RWPE1 (cell line): ENCODE measurements around the gene SLC5A6.

Experiments used
- CTCF ChIA-PET: fragments of 350-600 bp; sonication (Branson Sonifier 250); formaldehyde crosslinking; extraction: SDS; loops from one replicate; lab custom pipeline; 2021; lab: Yijun Ruan, JAX
- POLR2A ChIA-PET: fragments of 400-600 bp; formaldehyde crosslinking; extraction: SDS; loops from one replicate; lab custom pipeline; 2020; ENCODE audit warnings: antibody characterized with exemption; ENCODE audit not compliant: low non-redundant PET; lab: Yijun Ruan, JAX
- DNase-seq: peaks from one replicate; pipeline ENCODE4 v3.0.0; 2012; ENCODE audit warnings: low spot score
- H3K27ac ChIP-seq: fragments of 450-650 bp; 2 replicates; pipeline ENCODE4 v1.5.1; 2017
- CTCF ChIP-seq: fragments of 450-650 bp; conservative IDR thresholded peaks from 2 replicates; pipeline ENCODE4 v1.5.1; 2017; ENCODE audit warnings: low read depth, mild to moderate bottlenecking

SLC5A6 gene

GRCh38 chr2:27245116-27245515 is 33.0 kb upstream of the SLC5A6 start:
- no peak for TF ChIP-seq CTCF
- CTCF ChIA-PET, result no interaction called here
- H3K27ac ChIP-seq, result no peak overlapping the region
- no peak for DNase-seq
- POLR2A ChIA-PET, result interaction anchor here (0.6 kb wide), 1 partner anchor 135 kb away, joined by 3 read pairs; the partner anchor contains the start of gene ZNF513

GRCh38 chr2:27243391-27244130 is 31.5 kb upstream of the SLC5A6 start:
- no peak for DNase-seq
- TF ChIP-seq CTCF, result no peak
- H3K27ac ChIP-seq, result peak overlapping the region; percentile 15; the same call in 1 of the 2 replicates
- CTCF ChIA-PET, result no interaction called here
- POLR2A ChIA-PET, result no interaction called here

- no peak for TF ChIP-seq CTCF
- POLR2A ChIA-PET, result interaction anchor here (0.7 kb wide), 1 partner anchor 39 kb away, joined by 6 read pairs; no protein-coding TSS in a partner anchor
- no peak overlapping the region for H3K27ac ChIP-seq
- DNase-seq, result no peak
- CTCF ChIA-PET, result no interaction called here
These were observed 30.5 kb upstream of the SLC5A6 start for GRCh38 chr2:27242614-27242951.

- H3K27ac ChIP-seq, result no peak overlapping the region
- POLR2A ChIA-PET, result interaction anchor here (1.1 kb wide), 1 partner anchor 37 kb away, joined by 5 read pairs; no protein-coding TSS in a partner anchor
- CTCF ChIA-PET, result interaction anchor here (0.7 kb wide), 1 partner anchor 329 kb away, joined by 3 read pairs; no protein-coding TSS in a partner anchor
These were observed 29.9 kb upstream of the SLC5A6 start for GRCh38 chr2:27241761-27242613.

GRCh38 chr2:27240406-27240805 is 28.3 kb upstream of the SLC5A6 start:
- no peak for DNase-seq
- ChIA-PET POLR2A (no interaction called here), CTCF (no interaction called here)
- TF ChIP-seq CTCF, result no peak
- no peak overlapping the region for H3K27ac ChIP-seq

More at GRCh38 chr2:27241761-27242613, 29.9 kb upstream of the SLC5A6 start:
- no peak for TF ChIP-seq CTCF
- no peak for DNase-seq

GRCh38 chr2:27238976-27239375 is 26.9 kb upstream of the SLC5A6 start:
- TF ChIP-seq CTCF, result no peak
- ChIA-PET CTCF (interaction anchor here (1.2 kb wide), 1 partner anchor 69 kb away, joined by 4 read pairs; no protein-coding TSS in a partner anchor), POLR2A (no interaction called here)
- DNase-seq, result no peak
- no peak overlapping the region for H3K27ac ChIP-seq
